DMS79 (cell line): ENCODE data around the gene HTR2A.

Experiments
- DNase-seq: peaks from one replicate; lab custom pipeline; 2025; lab: John Stamatoyannopoulos, UW

The HTR2A gene

GRCh38 chr13:46896341-46897137, at the start of gene HTR2A:
Gene HTR2A, minus strand, starts transcription at chr13:46897053. Its CDS starts 1,147 bp downstream, at chr13:46895906.
- no peak for DNase-seq

- DNase-seq = no peak
These were observed 39.7 kb upstream of the HTR2A start for GRCh38 chr13:46936525-46936924.

DNA sequence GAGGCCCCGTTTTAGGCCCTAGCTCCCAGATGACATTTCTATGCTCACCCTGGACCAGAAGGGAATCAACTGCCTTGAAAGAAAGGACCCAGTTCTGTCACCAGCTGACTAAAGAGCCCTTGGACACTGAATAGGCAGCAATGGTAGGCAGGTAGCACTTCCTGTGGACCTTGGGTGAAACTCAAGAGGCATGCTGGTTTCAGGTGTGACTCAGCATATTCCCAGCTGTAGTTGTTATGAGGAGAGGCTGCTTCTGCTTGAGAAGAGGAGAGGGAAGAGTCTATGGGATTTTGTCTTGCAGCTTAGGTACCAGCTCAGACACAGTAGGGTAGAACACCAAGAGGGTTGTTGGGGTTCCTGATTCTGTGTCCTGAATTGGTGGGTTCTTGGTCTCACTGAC, 37.9 kb upstream of the HTR2A start:
- DNase-seq = no peak

DNA sequence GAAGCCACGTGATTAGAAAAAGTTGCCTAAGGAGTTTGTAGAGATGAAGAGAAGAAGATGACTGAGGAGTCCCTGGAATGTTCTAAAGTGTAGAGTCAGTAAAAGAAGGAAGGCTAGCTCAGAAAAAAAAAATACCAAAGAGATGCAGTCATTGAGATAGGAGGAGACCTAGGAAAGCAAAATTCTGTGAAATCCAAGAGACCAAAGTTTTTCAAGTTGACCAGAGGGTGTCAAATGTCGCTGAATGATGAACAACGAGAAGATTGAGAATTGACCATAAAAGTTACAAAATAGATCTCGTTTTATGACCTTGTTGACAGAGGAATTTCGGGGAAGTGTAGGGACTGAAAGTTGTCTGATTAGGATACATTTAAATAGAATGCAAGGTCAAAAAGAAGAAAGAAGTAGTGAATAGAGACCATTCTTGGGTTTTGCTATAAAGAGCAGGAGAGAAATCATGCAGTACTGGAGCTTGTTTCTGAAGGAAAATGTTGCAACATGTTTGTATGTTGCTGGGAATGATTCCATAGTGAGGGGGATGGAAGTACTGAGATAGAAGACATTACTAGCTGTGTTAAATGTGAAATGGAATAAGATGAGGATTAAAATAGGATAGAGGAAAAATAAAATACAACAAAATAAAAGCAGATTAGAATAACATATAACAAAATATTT, 30.2 kb upstream of the HTR2A start:
- no peak for DNase-seq

GRCh38 chr13:46925486-46925885, 28.6 kb upstream of the HTR2A start:
- DNase-seq = no peak

DNA sequence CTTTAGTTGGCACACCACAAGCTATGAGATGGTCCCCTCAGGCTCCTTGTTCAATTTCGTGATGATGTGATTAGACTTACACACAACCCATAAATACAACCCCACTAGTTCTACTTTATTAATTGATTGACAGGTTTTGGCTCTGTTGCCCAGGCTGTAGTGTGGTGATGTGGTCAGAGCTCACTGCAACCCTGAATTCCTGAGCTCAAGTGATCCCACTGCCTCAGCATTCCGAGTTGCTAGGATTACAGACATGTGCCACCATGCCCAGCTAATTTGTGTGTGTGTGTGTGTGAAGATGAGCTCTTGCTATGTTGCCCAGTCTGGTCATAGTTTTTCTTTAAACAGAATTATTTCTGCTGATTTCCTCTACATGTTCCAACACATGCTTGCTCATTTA, 17.5 kb upstream of the HTR2A start:
- no peak for DNase-seq

GRCh38 chr13:46913757-46914156, 16.9 kb upstream of the HTR2A start:
- DNase-seq = no peak

DNA sequence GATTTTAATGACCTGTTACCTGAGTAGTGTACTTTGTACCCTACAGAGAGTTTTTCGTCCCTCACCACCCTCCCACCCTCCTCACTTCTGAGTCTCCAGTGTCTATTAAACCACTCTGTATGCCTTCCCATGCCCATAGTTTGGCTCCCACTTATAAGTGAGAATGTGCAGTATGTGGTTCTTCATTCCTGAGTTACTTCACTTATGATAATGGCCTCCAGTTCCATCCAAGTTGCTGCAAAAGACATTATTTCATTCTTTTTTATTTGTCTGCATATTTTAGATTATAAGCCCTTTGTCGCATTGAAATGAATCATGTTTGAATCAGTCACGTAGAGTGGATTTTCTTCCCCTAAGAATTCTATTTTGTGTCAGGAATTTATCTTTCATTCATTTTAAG, 12.2 kb upstream of the HTR2A start:
- DNase-seq = no peak

- DNase-seq = no peak
These were observed 11.6 kb upstream of the HTR2A start for GRCh38 chr13:46908501-46908900.

DNA sequence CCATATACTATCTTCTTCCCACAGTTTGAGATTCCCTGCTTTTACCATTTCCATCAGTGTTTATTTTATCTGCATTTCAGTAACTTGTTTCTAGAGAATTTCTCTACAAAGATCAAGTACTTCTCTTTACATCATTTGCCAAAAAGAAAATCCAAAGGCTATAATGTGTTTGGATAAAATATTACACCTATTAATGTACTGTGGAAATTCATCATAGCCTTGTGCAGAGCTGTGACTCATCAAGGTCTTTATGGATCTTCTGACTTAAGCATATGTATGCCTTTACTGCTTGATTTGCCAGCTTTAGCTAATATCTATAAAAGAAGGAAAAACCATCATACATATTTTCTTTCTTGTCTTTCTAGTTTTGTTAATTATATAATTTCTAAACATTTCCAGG, 9.6 kb upstream of the HTR2A start:
- DNase-seq = no peak

- no peak for DNase-seq
These were observed 8.4 kb upstream of the HTR2A start for GRCh38 chr13:46905249-46905648.

DNA sequence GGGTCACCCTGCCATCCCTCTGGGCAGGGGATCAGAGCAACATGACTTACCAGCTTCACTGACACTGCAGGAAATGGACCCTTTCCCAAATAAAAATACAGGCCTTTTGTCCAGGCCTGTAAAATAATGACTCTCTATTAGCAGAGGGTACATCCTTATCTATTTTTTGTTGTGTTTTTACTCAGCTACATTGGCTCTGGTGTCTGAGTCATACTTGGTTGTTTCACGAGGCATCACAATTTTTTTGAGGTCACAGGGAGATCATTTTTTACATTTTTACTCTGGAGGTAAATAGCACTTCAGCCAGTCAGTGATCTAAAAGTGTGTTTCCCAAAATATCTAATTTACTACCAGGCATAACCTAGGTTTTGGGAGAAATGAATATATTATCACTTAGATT, 6.9 kb upstream of the HTR2A start:
- DNase-seq = no peak

DNA sequence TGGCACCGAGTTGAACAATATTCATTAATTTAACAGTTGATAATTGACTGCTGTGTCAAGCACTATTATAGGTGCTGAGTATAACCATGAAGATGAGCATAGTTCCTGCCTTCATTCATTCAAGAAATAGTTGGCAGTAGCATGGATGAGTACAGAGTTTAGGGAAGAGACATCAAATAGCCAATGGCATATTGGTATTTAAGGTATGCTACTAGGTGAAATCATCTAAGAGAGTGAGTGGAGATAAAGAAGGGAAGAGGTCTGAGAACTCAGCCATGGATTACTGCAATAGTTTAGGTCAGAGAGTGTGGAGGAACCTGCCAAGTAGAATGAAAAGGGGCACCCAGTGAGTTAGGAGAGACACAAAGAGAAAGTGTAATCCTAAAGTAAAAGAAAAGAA, 4.9 kb upstream of the HTR2A start:
- no peak for DNase-seq

- DNase-seq = no peak
These were observed 2.9 kb upstream of the HTR2A start for GRCh38 chr13:46899801-46900200.

- DNase-seq = no peak
These were observed 1.5 kb downstream of the HTR2A start for GRCh38 chr13:46895381-46895780.

- DNase-seq = no peak
These were observed 2.3 kb downstream of the HTR2A start for GRCh38 chr13:46894568-46894967.

DNA sequence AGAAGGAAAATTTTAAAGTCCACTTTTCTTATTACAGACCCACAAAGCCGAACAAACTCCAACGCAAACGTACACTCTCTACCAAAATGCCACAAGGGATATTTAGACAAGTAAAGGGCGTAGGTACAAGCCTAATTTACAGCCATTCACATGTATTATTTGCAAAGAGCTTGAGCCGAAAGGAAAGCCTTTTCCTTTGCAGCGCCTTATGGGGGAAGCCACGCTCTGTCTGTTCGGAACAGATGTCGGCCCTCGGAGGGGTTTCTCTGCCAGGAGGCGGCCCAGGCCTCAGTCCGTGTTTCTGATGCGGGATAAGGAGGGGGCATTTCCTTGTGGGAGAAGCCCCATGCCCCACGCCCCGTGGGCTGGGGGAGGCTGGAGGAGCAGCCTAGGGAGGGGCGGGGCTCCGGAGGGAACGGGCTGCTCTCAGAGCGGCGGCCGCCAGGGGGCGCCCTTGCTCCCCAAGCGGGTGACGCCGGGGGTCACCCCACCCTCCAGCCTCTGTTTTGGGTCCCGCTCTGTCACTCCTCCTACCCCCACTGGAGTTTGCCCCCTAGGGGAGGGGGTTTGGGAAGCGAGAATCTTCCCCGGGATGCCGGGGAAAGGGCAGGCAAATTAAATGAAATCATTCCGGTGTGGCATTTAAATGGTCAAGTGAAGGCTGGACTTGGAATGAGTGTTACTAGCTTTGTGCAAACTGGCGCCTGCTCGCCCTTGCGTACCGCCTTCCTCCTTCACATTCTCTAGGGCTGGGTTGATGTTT, 2.9 kb downstream of the HTR2A start:
- DNase-seq = no peak

DNA sequence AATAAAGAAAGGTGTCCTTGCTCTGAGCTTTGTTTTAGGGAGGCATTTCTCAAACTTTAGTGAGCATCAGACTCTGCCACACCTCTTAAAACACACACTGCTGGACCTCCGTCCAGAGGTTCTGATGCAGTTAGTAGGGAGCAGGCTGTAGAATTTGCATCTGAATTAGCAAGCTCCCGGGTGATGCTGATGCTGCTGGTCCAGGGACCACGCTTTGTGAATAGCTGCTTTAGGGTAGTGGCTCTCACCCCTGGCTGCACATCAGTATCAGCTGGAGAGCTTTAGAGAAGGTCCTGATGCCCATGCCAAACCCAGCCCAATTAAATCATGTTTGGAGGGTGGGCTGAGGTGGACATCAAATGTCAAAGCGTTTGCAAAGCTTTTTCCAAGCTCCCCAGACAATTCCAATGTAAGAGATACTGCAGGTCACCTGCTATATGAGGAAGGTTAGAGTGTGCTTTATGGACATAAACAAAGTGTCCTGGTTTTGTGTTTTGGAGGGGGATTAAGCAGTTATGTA, 3.6 kb downstream of the HTR2A start:
- DNase-seq = no peak

DNA sequence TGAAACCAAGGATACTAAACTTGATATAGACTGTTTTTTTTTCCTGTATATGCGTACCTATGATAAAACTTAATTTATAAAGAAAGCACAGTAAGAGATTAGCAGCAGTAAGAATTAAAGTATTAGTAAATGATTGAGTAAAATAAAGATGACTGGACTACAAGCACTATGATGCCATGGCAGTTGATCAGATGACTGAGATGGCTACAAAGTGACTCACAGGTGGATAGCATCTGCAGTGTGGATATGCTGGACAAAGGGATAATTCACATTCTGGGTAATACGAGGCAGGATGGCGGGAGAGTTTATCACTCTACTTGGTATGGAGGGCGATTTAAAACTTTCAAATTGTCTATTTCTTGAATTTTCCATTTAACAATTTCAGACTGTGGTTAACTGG, 11.8 kb downstream of the HTR2A start:
- DNase-seq = no peak

GRCh38 chr13:46884531-46884930, 12.3 kb downstream of the HTR2A start:
- DNase-seq = no peak

GRCh38 chr13:46881621-46882020, 15.2 kb downstream of the HTR2A start:
- no peak for DNase-seq

GRCh38 chr13:46874006-46874405, 22.8 kb downstream of the HTR2A start:
- no peak for DNase-seq

- DNase-seq = no peak
These were observed 25.3 kb downstream of the HTR2A start for GRCh38 chr13:46871557-46871956.
